Measurements from ENCODE around the gene GRK1.

DNA sequence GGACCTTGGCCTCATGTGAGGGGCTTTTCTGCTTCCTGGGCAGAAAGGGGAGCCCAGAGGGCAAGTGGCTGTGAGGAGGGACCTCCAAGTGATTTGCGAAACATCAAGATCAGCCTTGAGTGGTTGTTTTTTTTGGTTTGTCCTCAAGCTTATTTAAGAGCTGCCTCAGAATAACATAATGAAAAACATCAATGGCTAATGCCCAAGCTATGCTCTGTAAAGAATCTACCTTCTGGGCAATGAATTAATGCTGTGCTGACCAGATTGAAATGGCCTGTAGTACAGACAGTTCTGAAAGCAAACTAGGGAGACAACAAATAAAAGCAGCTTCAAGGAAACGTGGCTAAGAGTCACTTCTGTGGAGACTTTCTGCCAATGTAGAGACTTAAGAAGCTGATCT, 100.3 kb downstream of the GRK1 start:
- TF ChIP-seq POLR2A (IDR thresholded peaks at IDR 0.05; ENCODE audit: low read length), result no peak
- no peak for TF ChIP-seq GATA1 (IDR thresholded peaks at IDR 0.05; ENCODE audit: low read depth, low read length)

Data from erythroblast (primary cell).